ENCODE results near the gene FLNC. TPM values are rescaled to one million over a fixed set of nuclear protein-coding genes. Genes with fewer than 3 reads are reported as not detected.

FLNC gene
- total and polyA plus RNA-seq, 9 donors = 339 to 779 (median 470) TPM

DNA sequence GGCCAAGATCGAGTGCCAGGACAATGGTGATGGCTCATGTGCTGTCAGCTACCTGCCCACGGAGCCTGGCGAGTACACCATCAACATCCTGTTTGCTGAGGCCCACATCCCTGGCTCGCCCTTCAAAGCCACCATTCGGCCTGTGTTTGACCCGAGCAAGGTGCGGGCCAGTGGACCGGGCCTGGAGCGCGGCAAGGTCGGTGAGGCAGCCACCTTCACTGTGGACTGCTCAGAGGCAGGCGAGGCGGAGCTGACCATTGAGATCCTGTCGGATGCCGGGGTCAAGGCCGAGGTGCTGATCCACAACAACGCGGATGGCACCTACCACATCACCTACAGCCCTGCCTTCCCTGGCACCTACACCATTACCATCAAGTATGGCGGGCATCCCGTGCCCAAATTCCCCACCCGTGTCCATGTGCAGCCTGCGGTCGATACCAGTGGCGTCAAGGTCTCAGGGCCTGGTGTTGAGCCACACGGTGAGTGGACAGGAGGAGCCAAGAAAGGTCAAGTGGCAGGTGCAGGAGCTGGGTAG is 14.6 kb downstream of the FLNC start:
- Histone ChIP-seq H3K27ac (ENCODE audit: low read length) (peak overlapping the region; percentile 59), H3K4me1 (ENCODE audit: control insufficient read depth, insufficient read depth, low read length) (no peaks in the 10 kb centered on the region), H3K27me3 (ENCODE audit: control insufficient read depth, insufficient read depth, low read length) (no peaks in the 10 kb centered on the region), H3K36me3 (ENCODE audit: control insufficient read depth, insufficient read depth, low read length) (peaks cover 99% of the 10 kb centered on the region), H3K4me3 (ENCODE audit: low read length) (no peak overlapping the region), H3K9me3 (replicated peaks; ENCODE audit: control insufficient read depth, low read depth, low read length) (no peaks in the 10 kb centered on the region)
- 95% methylated on average over 19 of the region's 25 CpGs for WGBS (ENCODE audit: insufficient coverage)
- DNase-seq = no peak

DNA sequence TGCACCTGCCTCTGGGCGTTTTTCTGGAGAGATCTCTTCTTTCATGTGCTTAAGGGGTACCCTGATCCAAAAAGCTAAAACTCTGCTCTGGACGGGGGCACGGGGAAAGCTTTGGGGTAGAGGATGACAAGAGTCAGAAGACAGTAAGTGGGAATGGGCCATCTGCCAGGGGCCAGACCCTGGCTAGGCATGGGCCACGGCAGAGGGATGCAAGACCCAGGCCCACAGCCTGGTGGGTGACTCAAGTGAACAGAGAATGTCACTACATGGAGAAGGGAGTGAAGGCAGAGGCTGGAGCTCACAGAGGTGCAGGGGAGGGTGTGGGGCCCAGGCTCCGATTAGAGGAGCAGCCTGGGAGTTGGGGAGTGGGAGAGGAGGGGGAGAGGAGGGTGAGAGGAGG is 15.3 kb downstream of the FLNC start:
- no peaks in the 10 kb centered on the region for H3K27me3 ChIP-seq (ENCODE audit: control insufficient read depth, insufficient read depth, low read length)
- no peaks in the 10 kb centered on the region for H3K4me1 ChIP-seq (ENCODE audit: control insufficient read depth, insufficient read depth, low read length)
- no peak overlapping the region for H3K4me3 ChIP-seq (ENCODE audit: low read length)
- peaks cover 99% of the 10 kb centered on the region for H3K36me3 ChIP-seq (ENCODE audit: control insufficient read depth, insufficient read depth, low read length)
- peak overlapping the region; percentile 59 for H3K27ac ChIP-seq (ENCODE audit: low read length)
- DNase-seq = no peak
- no peaks in the 10 kb centered on the region for H3K9me3 ChIP-seq (replicated peaks; ENCODE audit: control insufficient read depth, low read depth, low read length)
- WGBS (ENCODE audit: insufficient coverage) = 83% methylated on average over 5 of the region's 5 CpGs

GRCh38 chr7:128845987-128846386 is 15.8 kb downstream of the FLNC start:
- Histone ChIP-seq H3K27me3 (ENCODE audit: control insufficient read depth, insufficient read depth, low read length) (no peaks in the 10 kb centered on the region), H3K9me3 (replicated peaks; ENCODE audit: control insufficient read depth, low read depth, low read length) (no peaks in the 10 kb centered on the region), H3K36me3 (ENCODE audit: control insufficient read depth, insufficient read depth, low read length) (peaks cover 99% of the 10 kb centered on the region), H3K4me3 (ENCODE audit: low read length) (no peak overlapping the region), H3K4me1 (ENCODE audit: control insufficient read depth, insufficient read depth, low read length) (no peaks in the 10 kb centered on the region), H3K27ac (ENCODE audit: low read length) (no peak overlapping the region)
- DNase-seq = no peak
- WGBS (ENCODE audit: insufficient coverage) = 79% methylated on average over 18 of the region's 19 CpGs

- H3K27ac ChIP-seq (ENCODE audit: low read length) = no peak overlapping the region
- 88% methylated on average over 6 of the region's 14 CpGs for WGBS (ENCODE audit: insufficient coverage)
- DNase-seq = no peak
- H3K4me1 ChIP-seq (ENCODE audit: control insufficient read depth, insufficient read depth, low read length) = no peaks in the 10 kb centered on the region
- no peaks in the 10 kb centered on the region for H3K27me3 ChIP-seq (ENCODE audit: control insufficient read depth, insufficient read depth, low read length)
- no peaks in the 10 kb centered on the region for H3K9me3 ChIP-seq (replicated peaks; ENCODE audit: control insufficient read depth, low read depth, low read length)
- H3K36me3 ChIP-seq (ENCODE audit: control insufficient read depth, insufficient read depth, low read length) = peaks cover 97% of the 10 kb centered on the region
- no peak overlapping the region for H3K4me3 ChIP-seq (ENCODE audit: low read length)
These were observed 16.7 kb downstream of the FLNC start for GRCh38 chr7:128846781-128847444.

- no peaks in the 10 kb centered on the region for H3K9me3 ChIP-seq (replicated peaks; ENCODE audit: control insufficient read depth, low read depth, low read length)
- WGBS (ENCODE audit: insufficient coverage) = 93% methylated on average over 17 of the region's 17 CpGs
- H3K4me3 ChIP-seq (ENCODE audit: low read length) = no peak overlapping the region
- no peak for DNase-seq
- peaks cover 98% of the 10 kb centered on the region for H3K36me3 ChIP-seq (ENCODE audit: control insufficient read depth, insufficient read depth, low read length)
- no peaks in the 10 kb centered on the region for H3K27me3 ChIP-seq (ENCODE audit: control insufficient read depth, insufficient read depth, low read length)
- H3K27ac ChIP-seq (ENCODE audit: low read length) = no peak overlapping the region
- no peaks in the 10 kb centered on the region for H3K4me1 ChIP-seq (ENCODE audit: control insufficient read depth, insufficient read depth, low read length)
These were observed 17.6 kb downstream of the FLNC start for GRCh38 chr7:128847721-128848211.

- H3K4me1 ChIP-seq (ENCODE audit: control insufficient read depth, insufficient read depth, low read length) = no peaks in the 10 kb centered on the region
- no peak overlapping the region for H3K4me3 ChIP-seq (ENCODE audit: low read length)
- peaks cover 98% of the 10 kb centered on the region for H3K36me3 ChIP-seq (ENCODE audit: control insufficient read depth, insufficient read depth, low read length)
- H3K27me3 ChIP-seq (ENCODE audit: control insufficient read depth, insufficient read depth, low read length) = no peaks in the 10 kb centered on the region
- H3K9me3 ChIP-seq (replicated peaks; ENCODE audit: control insufficient read depth, low read depth, low read length) = no peaks in the 10 kb centered on the region
- 92% methylated on average over 22 of the region's 31 CpGs for WGBS (ENCODE audit: insufficient coverage)
- DNase-seq = no peak
- H3K27ac ChIP-seq (ENCODE audit: low read length) = peak overlapping the region; percentile 3
These were observed 18.3 kb downstream of the FLNC start for GRCh38 chr7:128848289-128849155.

- H3K27me3 ChIP-seq (ENCODE audit: control insufficient read depth, insufficient read depth, low read length) = no peaks in the 10 kb centered on the region
These were observed 18.9 kb downstream of the FLNC start for GRCh38 chr7:128849156-128849515.

DNA sequence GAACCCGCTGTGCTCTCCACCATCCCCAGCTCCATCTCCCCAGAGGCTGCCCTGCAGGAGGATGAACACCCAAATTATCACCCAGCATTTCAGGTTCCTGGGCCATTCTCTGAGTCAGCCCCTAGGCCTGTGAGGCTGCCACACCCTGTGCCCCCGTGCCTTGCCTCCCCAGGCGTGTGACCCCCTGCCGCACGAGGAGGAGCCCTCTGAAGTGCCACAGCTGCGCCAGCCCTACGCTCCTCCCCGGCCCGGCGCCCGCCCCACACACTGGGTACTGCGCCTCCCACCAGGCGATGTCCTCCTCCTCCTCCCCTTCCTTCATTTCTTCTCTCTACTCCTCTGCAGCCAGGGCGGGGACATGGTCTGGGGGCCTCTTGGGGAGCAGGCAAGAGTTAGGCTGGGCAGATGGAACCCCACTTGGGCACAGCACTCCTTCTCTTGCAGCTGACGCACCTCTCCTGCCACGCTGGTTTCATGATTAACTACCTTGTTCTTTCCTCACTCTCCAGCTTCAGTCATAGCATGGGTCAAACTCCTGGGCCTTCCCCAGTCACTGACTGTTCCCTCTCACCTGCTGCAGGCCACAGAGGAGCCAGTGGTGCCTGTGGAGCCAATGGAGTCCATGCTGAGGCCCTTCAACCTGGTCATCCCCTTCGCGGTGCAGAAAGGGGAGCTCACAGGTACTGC is 19.7 kb downstream of the FLNC start:
- Histone ChIP-seq H3K36me3 (ENCODE audit: control insufficient read depth, insufficient read depth, low read length) (peaks cover 98% of the 10 kb centered on the region), H3K27me3 (ENCODE audit: control insufficient read depth, insufficient read depth, low read length) (no peaks in the 10 kb centered on the region), H3K4me1 (ENCODE audit: control insufficient read depth, insufficient read depth, low read length) (no peaks in the 10 kb centered on the region), H3K4me3 (ENCODE audit: low read length) (no peak overlapping the region), H3K9me3 (replicated peaks; ENCODE audit: control insufficient read depth, low read depth, low read length) (no peaks in the 10 kb centered on the region), H3K27ac (ENCODE audit: low read length) (no peak overlapping the region)
- DNase-seq = no peak
- WGBS (ENCODE audit: insufficient coverage) = 87% methylated on average over 16 of the region's 18 CpGs

More at GRCh38 chr7:128849156-128849515, 18.9 kb downstream of the FLNC start:
- Histone ChIP-seq H3K4me3 (ENCODE audit: low read length) (no peak overlapping the region), H3K4me1 (ENCODE audit: control insufficient read depth, insufficient read depth, low read length) (no peaks in the 10 kb centered on the region), H3K27ac (ENCODE audit: low read length) (no peak overlapping the region), H3K36me3 (ENCODE audit: control insufficient read depth, insufficient read depth, low read length) (peaks cover 98% of the 10 kb centered on the region), H3K9me3 (replicated peaks; ENCODE audit: control insufficient read depth, low read depth, low read length) (no peaks in the 10 kb centered on the region)
- no peak for DNase-seq
- WGBS (ENCODE audit: insufficient coverage) = 92% methylated on average over 12 of the region's 16 CpGs

GRCh38 chr7:128852537-128853254 is 22.5 kb downstream of the FLNC start:
- Histone ChIP-seq H3K36me3 (ENCODE audit: control insufficient read depth, insufficient read depth, low read length) (peaks cover 95% of the 10 kb centered on the region), H3K4me3 (ENCODE audit: low read length) (no peak overlapping the region), H3K4me1 (ENCODE audit: control insufficient read depth, insufficient read depth, low read length) (no peaks in the 10 kb centered on the region), H3K27ac (ENCODE audit: low read length) (no peak overlapping the region), H3K9me3 (replicated peaks; ENCODE audit: control insufficient read depth, low read depth, low read length) (no peaks in the 10 kb centered on the region), H3K27me3 (ENCODE audit: control insufficient read depth, insufficient read depth, low read length) (no peaks in the 10 kb centered on the region)
- DNase-seq = no peak
- WGBS (ENCODE audit: insufficient coverage) = 91% methylated on average over 27 of the region's 28 CpGs
